ENCODE measurements around the gene SLC39A9. TPM values are rescaled to one million over a fixed set of nuclear protein-coding genes. Genes with fewer than 3 reads are reported as not detected.

The SLC39A9 gene
- total and polyA plus RNA-seq, 2 experiments from 2014 or later = 33.4 to 109 TPM

- H3K27me3 ChIP-seq = no peaks in the 10 kb centered on the region
- H3K27ac ChIP-seq = no peak overlapping the region
- WGBS (ENCODE audit: low lambda C conversion rate, missing lambda C conversion rate) = 97% methylated on average over 5 of the region's 5 CpGs
- no peaks in the 10 kb centered on the region for H3K4me1 ChIP-seq (ENCODE audit: insufficient read depth)
- no peak overlapping the region for H3K4me3 ChIP-seq
- no peaks in the 10 kb centered on the region for H3K36me3 ChIP-seq (replicated peaks; ENCODE audit: insufficient read depth, low read depth)
- H3K9me2 ChIP-seq (replicated peaks; ENCODE audit: insufficient read depth) = no peaks in the 10 kb centered on the region
- peaks cover 21% of the 10 kb centered on the region for H3K79me2 ChIP-seq
- no peaks in the 10 kb centered on the region for H4K20me1 ChIP-seq (ENCODE audit: insufficient read depth, poor library complexity, severe bottlenecking)
- H2AFZ ChIP-seq = no peak overlapping the region
- no peak for DNase-seq (ENCODE audit: low spot score)
- no peak overlapping the region for H3K4me2 ChIP-seq
- TF ChIP-seq EZH2 (IDR thresholded peaks at IDR 0.05; ENCODE audit: borderline replicate concordance) (no peak), EZH2phosphoT487 (IDR thresholded peaks at IDR 0.05; ENCODE audit: low read depth, severe bottlenecking, unreplicated experiment) (no peak), CTCF (IDR thresholded peaks at IDR 0.05; ENCODE audit: poor library complexity) (no peak)
- H3K9me3 ChIP-seq (ENCODE audit: low read depth) = no peaks in the 10 kb centered on the region
Measured at GRCh38 chr14:69443296-69443805, 44.9 kb downstream of the SLC39A9 start.

- Histone ChIP-seq H3K4me3 (no peak overlapping the region), H3K4me1 (ENCODE audit: insufficient read depth) (no peaks in the 10 kb centered on the region), H3K27me3 (no peaks in the 10 kb centered on the region), H3K36me3 (replicated peaks; ENCODE audit: insufficient read depth, low read depth) (no peaks in the 10 kb centered on the region), H3K79me2 (peaks cover 4% of the 10 kb centered on the region), H3K27ac (no peak overlapping the region), H2AFZ (no peak overlapping the region), H3K9me2 (replicated peaks; ENCODE audit: insufficient read depth) (no peaks in the 10 kb centered on the region), H3K9me3 (ENCODE audit: low read depth) (no peaks in the 10 kb centered on the region), H3K4me2 (no peak overlapping the region), H4K20me1 (ENCODE audit: insufficient read depth, poor library complexity, severe bottlenecking) (peaks cover 3% of the 10 kb centered on the region)
- TF ChIP-seq EZH2phosphoT487 (IDR thresholded peaks at IDR 0.05; ENCODE audit: low read depth, severe bottlenecking, unreplicated experiment) = no peak
- no peak for TF ChIP-seq CTCF (IDR thresholded peaks at IDR 0.05; ENCODE audit: poor library complexity)
- no peak for TF ChIP-seq EZH2 (IDR thresholded peaks at IDR 0.05; ENCODE audit: borderline replicate concordance)
- DNase-seq (ENCODE audit: low spot score) = no peak
- 92% methylated on average over 8 of the region's 8 CpGs for WGBS (ENCODE audit: low lambda C conversion rate, missing lambda C conversion rate)
Measured at GRCh38 chr14:69449216-69449615, 50.7 kb downstream of the SLC39A9 start.

- WGBS (ENCODE audit: low lambda C conversion rate, missing lambda C conversion rate) = 93% methylated on average over 2 of the region's 2 CpGs
- no peaks in the 10 kb centered on the region for H3K27me3 ChIP-seq
- H3K9me3 ChIP-seq (ENCODE audit: low read depth) = no peaks in the 10 kb centered on the region
- no peak overlapping the region for H3K27ac ChIP-seq
- no peaks in the 10 kb centered on the region for H3K4me1 ChIP-seq (ENCODE audit: insufficient read depth)
- no peak for DNase-seq (ENCODE audit: low spot score)
- no peak overlapping the region for H3K4me2 ChIP-seq
- no peaks in the 10 kb centered on the region for H3K9me2 ChIP-seq (replicated peaks; ENCODE audit: insufficient read depth)
- no peaks in the 10 kb centered on the region for H3K36me3 ChIP-seq (replicated peaks; ENCODE audit: insufficient read depth, low read depth)
- TF ChIP-seq CTCF (IDR thresholded peaks at IDR 0.05; ENCODE audit: poor library complexity) (no peak), EZH2phosphoT487 (IDR thresholded peaks at IDR 0.05; ENCODE audit: low read depth, severe bottlenecking, unreplicated experiment) (no peak), EZH2 (IDR thresholded peaks at IDR 0.05; ENCODE audit: borderline replicate concordance) (no peak)
- H2AFZ ChIP-seq = no peak overlapping the region
- no peak overlapping the region for H3K4me3 ChIP-seq
- no peaks in the 10 kb centered on the region for H3K79me2 ChIP-seq
- H4K20me1 ChIP-seq (ENCODE audit: insufficient read depth, poor library complexity, severe bottlenecking) = peaks cover 3% of the 10 kb centered on the region
Measured at GRCh38 chr14:69451941-69452340, 53.4 kb downstream of the SLC39A9 start.

- no peaks in the 10 kb centered on the region for H3K79me2 ChIP-seq
- no peak overlapping the region for H3K4me2 ChIP-seq
- H4K20me1 ChIP-seq (ENCODE audit: insufficient read depth, poor library complexity, severe bottlenecking) = no peaks in the 10 kb centered on the region
- H3K27ac ChIP-seq = no peak overlapping the region
- peaks cover 4% of the 10 kb centered on the region for H3K36me3 ChIP-seq (replicated peaks; ENCODE audit: insufficient read depth, low read depth)
- no peaks in the 10 kb centered on the region for H3K9me3 ChIP-seq (ENCODE audit: low read depth)
- H3K27me3 ChIP-seq = no peaks in the 10 kb centered on the region
- H3K4me1 ChIP-seq (ENCODE audit: insufficient read depth) = no peaks in the 10 kb centered on the region
- WGBS (ENCODE audit: low lambda C conversion rate, missing lambda C conversion rate) = 96% methylated on average over 11 of the region's 11 CpGs
- no peaks in the 10 kb centered on the region for H3K9me2 ChIP-seq (replicated peaks; ENCODE audit: insufficient read depth)
- no peak overlapping the region for H2AFZ ChIP-seq
- TF ChIP-seq EZH2 (IDR thresholded peaks at IDR 0.05; ENCODE audit: borderline replicate concordance) (no peak), CTCF (IDR thresholded peaks at IDR 0.05; ENCODE audit: poor library complexity) (no peak), EZH2phosphoT487 (IDR thresholded peaks at IDR 0.05; ENCODE audit: low read depth, severe bottlenecking, unreplicated experiment) (no peak)
- DNase-seq (ENCODE audit: low spot score) = no peak
- H3K4me3 ChIP-seq = no peak overlapping the region
Measured at GRCh38 chr14:69458350-69458749, 59.9 kb downstream of the SLC39A9 start.

All from hepatocyte (in vitro differentiated cells).